NCI-H1417 (cell line): ENCODE measurements around the gene CTDSPL2.
A peak's percentile ranks its signal among the peaks of the same experiment; 100 is the strongest.
"Not testable (repeated sequence)": the region's sequence is repeated elsewhere in the genome, so short reads cannot be mapped to it uniquely, and the experiment has no call there.

Source experiments
- DNase-seq, 3 experiments: peaks; one replicate each; lab custom pipeline; 2025; lab: John Stamatoyannopoulos, UW

CTDSPL2 gene

DNA sequence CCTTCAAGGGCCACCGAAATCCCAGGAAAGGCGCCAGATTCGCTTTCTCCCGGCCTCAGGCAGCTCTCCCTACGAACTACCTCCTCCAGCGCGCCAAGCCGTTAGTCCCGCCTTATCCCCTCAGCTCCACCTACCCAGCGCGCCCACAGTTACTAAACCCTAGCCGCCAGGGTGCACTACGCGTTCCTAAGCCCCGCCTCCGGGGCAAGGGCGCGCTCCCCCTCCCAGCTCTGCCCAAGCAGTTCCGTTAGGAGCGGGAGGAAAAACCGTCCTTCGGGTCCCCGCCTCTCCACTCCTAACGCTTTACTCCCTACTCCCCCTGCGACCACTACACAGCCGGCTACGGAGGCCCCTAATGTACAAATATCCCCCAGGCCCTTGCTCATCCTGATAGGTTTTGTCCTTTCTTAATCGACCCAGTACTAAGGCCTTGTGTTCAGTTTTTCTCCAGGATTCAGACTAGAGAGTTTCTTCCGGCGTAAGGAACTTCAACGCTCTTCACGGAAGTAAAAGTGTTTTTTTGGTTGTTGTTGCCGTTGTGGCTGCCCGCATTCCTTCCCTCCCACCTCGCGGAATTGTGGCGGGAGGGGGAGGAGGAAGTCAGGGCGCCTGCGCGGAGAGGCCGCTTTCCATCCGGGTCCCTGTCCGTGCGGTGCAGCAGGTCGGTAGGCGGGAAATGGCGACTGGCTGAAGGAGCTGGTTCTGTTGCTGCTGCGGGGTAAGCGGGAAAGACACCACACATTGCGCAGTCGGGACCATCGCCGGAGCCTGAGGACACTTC is at the start of gene CTDSPL2:
CTDSPL2 (plus strand) TSS at position 655 of the 781 bp plus-strand sequence. CDS start 31,386 bp downstream, outside the sequence.
- peak; percentile 95 to 98 (median 97) for DNase-seq

- no peak for DNase-seq
Observed at GRCh38 chr15:44381236-44381635, 46.2 kb upstream of the CTDSPL2 start.

GRCh38 chr15:44385344-44385942 is 42.0 kb upstream of the CTDSPL2 start:
- DNase-seq, result no peak

DNA sequence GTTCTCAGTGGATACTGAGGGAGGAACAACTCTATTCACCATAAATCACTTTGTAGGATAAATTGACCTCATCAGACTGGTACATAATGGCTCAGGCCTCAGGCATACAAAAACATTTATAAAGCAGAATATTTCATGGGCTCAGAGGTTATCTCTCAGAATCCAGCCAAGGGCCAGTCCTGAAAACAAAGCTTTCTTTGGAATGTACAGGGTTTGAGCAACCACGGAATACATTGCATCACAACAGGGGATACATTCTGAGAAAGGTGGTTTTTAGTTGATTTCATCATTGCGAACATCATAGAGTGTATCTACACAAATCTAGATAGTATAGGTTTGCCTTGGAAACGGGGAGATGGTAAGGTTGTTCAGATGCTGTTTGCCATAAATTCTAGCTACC is 33.4 kb upstream of the CTDSPL2 start:
- no peak for DNase-seq

DNA sequence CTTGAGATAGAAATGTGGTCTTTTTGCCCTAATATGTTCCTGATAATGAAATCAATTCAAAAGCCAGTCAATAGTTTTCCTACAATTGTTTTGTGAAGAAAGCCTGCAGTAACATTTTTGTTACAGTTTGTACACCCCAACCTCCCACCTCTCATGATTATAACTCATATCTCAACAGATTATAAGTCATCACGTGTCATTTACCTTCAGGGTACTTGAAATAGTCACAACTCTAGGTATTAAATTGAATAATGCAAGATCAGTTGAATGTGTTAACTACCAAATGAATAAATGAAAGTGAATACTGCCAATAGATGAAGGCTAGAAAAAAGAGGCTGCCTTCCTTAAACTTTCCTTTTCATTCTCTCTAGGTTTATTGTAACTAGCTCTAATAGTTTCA is 32.9 kb upstream of the CTDSPL2 start:
- DNase-seq, result no peak

GRCh38 chr15:44397869-44398268 is 29.6 kb upstream of the CTDSPL2 start:
- no peak for DNase-seq

GRCh38 chr15:44414001-44414400 is 13.4 kb upstream of the CTDSPL2 start:
- no peak for DNase-seq

GRCh38 chr15:44427756-44428724 is 611 bp downstream of the CTDSPL2 start:
- DNase-seq, result peak; percentile 61 to 88 (median 85)

GRCh38 chr15:44435893-44436667 is 8.7 kb downstream of the CTDSPL2 start:
- no peak for DNase-seq

- no peak for DNase-seq
Observed at GRCh38 chr15:44438402-44438801, 11.0 kb downstream of the CTDSPL2 start.

- DNase-seq, result no peak
Observed at GRCh38 chr15:44441095-44441501, 13.7 kb downstream of the CTDSPL2 start.

- no peak for DNase-seq
Observed at GRCh38 chr15:44443515-44443914, 16.1 kb downstream of the CTDSPL2 start.

DNA sequence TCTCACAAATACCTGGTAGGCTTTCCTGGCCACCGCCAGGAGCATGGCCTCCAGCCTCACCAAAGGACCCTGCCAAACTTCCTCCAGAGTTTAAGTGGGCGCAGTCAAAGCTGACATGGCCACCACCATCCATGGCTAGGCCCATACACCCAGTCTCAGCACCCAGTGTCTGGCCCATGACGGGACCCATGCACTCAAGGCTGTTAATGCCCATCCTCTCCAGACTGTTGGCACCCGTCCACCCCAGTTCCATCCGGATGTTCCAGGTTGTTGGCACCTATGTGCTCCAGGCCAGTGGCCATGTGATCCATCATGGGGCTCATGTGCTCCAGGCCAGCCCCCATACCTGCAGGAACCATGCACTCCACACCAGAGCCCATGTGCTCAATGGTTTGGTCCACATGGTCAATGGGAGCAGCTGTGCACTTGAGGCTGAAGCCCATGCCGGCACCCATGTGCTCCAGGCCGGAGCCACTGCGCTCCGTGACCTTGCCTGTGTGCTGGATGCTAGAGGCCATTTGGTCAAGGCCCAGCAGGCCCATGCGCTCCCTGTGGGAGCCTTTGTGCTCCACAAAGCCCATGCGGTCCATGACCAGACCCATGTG is 20.4 kb downstream of the CTDSPL2 start:
- DNase-seq, result no peak

DNA sequence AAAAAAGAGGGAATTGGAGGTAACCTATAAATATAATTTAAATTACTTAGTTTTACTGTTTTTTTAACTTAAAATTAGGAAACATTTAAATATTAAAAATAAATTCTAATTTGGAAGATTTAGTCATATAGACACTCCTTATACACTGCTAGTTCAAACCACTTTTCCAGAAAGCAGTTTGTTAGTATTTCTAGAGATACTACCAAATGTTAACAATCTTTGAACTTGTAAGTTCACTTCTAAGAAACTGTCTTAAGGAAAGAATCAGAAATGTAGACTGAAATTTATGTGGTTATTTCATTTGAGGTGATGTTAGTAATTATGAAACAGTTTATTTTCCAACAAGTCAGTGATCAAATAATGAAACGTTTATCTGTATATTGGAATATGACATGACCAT is 22.7 kb downstream of the CTDSPL2 start:
- no peak for DNase-seq

DNA sequence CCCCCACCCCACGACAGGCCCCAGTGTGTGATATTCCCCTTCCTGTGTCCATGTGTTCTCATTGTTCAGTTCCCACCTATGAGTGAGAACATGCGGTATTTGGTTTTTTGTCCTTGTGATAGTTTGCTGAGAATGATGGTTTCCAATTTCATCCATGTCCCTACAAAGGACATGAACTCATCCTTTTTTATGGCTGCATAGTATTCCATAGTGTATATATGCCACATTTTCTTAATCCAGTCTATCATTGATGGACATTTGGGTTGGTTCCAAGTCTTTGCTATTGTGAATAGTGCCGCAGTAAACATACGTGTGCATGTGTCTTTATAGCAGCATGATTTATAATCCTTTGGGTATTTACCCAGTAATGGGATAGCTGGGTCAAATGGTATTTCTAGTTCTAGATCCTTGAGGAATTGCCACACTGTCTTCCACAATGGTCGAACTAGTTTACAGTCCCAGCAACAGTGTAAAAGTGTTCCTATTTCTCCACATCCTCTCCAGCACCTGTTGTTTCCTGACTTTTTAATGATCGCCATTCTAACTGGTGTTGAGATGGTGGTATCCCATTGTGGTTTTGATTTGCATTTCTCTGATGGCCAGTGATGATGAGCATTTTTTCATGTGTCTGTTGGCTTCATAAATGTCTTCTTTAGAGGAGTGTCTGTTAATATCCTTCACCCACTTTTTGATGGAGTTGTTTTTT is 26.3 kb downstream of the CTDSPL2 start:
- not testable (repeated sequence) for DNase-seq

- DNase-seq, result no peak
Observed at GRCh38 chr15:44458429-44458828, 31.0 kb downstream of the CTDSPL2 start.

- DNase-seq, result no peak
Observed at GRCh38 chr15:44468709-44469385, 41.4 kb downstream of the CTDSPL2 start.

- DNase-seq, result no peak
Observed at GRCh38 chr15:44471885-44472455, 44.5 kb downstream of the CTDSPL2 start.

DNA sequence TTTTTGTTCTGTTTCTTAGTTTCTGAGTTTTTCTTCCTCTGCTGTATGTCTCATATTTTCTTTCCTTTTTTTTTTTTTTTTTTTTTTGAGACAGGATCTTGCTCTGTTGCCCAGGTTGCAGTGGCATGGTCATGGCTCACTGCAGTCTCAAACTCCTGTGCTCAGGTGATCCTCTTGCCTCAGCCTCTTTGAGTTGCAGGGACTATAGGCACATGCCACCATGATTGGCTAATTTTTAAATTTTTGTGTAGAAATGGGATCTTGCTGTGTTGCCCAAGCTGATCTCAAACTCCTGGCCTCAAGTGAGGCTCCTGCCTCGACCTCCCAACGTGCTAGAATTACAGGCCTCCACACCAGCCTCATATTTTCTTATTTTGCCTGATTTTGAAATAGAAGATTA is 51.9 kb downstream of the CTDSPL2 start:
- no peak for DNase-seq

- no peak for DNase-seq
Observed at GRCh38 chr15:44482090-44482489, 54.7 kb downstream of the CTDSPL2 start.
